Measurements from ENCODE around the gene BLOC1S6.
"Not testable (repeated sequence)": the region's sequence is repeated elsewhere in the genome, so short reads cannot be mapped to it uniquely, and the experiment has no call there.

The BLOC1S6 gene

GRCh38 chr15:45645026-45645980, 58.1 kb downstream of the BLOC1S6 start:
- no peak overlapping the region for H3K27ac Mint-ChIP-seq
- H3K4me3 Mint-ChIP-seq: peak overlapping the region; percentile 23
- no peaks in the 10 kb centered on the region for H3K9me3 Mint-ChIP-seq
- peaks cover 77% of the 10 kb centered on the region for H3K4me1 Mint-ChIP-seq
- H3K36me3 Mint-ChIP-seq: peaks cover 11% of the 10 kb centered on the region
- no peaks in the 10 kb centered on the region for H3K27me3 Mint-ChIP-seq

- Mint-ChIP-seq H3K4me1 (peaks cover 70% of the 10 kb centered on the region), H3K4me3 (no peak overlapping the region), H3K27me3 (no peaks in the 10 kb centered on the region), H3K36me3 (peaks cover 11% of the 10 kb centered on the region), H3K27ac (no peak overlapping the region), H3K9me3 (no peaks in the 10 kb centered on the region)
Observed at GRCh38 chr15:45646220-45646619, 59.0 kb downstream of the BLOC1S6 start.

- Mint-ChIP-seq H3K27me3 (no peaks in the 10 kb centered on the region), H3K4me3 (no peak overlapping the region), H3K27ac (no peak overlapping the region), H3K36me3 (peaks cover 4% of the 10 kb centered on the region), H3K9me3 (no peaks in the 10 kb centered on the region), H3K4me1 (peaks cover 61% of the 10 kb centered on the region)
Observed at GRCh38 chr15:45647828-45648227, 60.6 kb downstream of the BLOC1S6 start.

- Mint-ChIP-seq H3K36me3 (peaks cover 4% of the 10 kb centered on the region), H3K9me3 (no peaks in the 10 kb centered on the region), H3K27me3 (no peaks in the 10 kb centered on the region), H3K4me1 (peaks cover 63% of the 10 kb centered on the region), H3K4me3 (no peak overlapping the region), H3K27ac (no peak overlapping the region)
Observed at GRCh38 chr15:45648521-45649200, 61.5 kb downstream of the BLOC1S6 start.

- H3K9me3 Mint-ChIP-seq, H3K4me3 Mint-ChIP-seq, H3K27ac Mint-ChIP-seq, H3K36me3 Mint-ChIP-seq, H3K27me3 Mint-ChIP-seq: not testable (repeated sequence)
- peaks cover 61% of the 10 kb centered on the region for H3K4me1 Mint-ChIP-seq
Observed at GRCh38 chr15:45650007-45650406, 62.8 kb downstream of the BLOC1S6 start.

GRCh38 chr15:45650889-45651525, 63.8 kb downstream of the BLOC1S6 start:
- Mint-ChIP-seq H3K9me3 (no peaks in the 10 kb centered on the region), H3K4me1 (peaks cover 53% of the 10 kb centered on the region), H3K27me3 (no peaks in the 10 kb centered on the region), H3K4me3 (no peak overlapping the region), H3K27ac (no peak overlapping the region), H3K36me3 (peaks cover 6% of the 10 kb centered on the region)

- peaks cover 49% of the 10 kb centered on the region for H3K4me1 Mint-ChIP-seq
- no peaks in the 10 kb centered on the region for H3K9me3 Mint-ChIP-seq
- no peak overlapping the region for H3K4me3 Mint-ChIP-seq
- H3K36me3 Mint-ChIP-seq: peaks cover 6% of the 10 kb centered on the region
- no peaks in the 10 kb centered on the region for H3K27me3 Mint-ChIP-seq
- no peak overlapping the region for H3K27ac Mint-ChIP-seq
Observed at GRCh38 chr15:45653702-45654424, 66.7 kb downstream of the BLOC1S6 start.

- Mint-ChIP-seq H3K9me3 (no peaks in the 10 kb centered on the region), H3K4me1 (peaks cover 44% of the 10 kb centered on the region), H3K27ac (no peak overlapping the region), H3K36me3 (peaks cover 7% of the 10 kb centered on the region), H3K27me3 (no peaks in the 10 kb centered on the region), H3K4me3 (no peak overlapping the region)
Observed at GRCh38 chr15:45654749-45655148, 67.6 kb downstream of the BLOC1S6 start.

GRCh38 chr15:45657254-45657653, 70.1 kb downstream of the BLOC1S6 start:
- Mint-ChIP-seq H3K27me3 (no peaks in the 10 kb centered on the region), H3K27ac (no peak overlapping the region), H3K36me3 (peaks cover 4% of the 10 kb centered on the region), H3K4me3 (no peak overlapping the region), H3K4me1 (peaks cover 36% of the 10 kb centered on the region), H3K9me3 (no peaks in the 10 kb centered on the region)

GRCh38 chr15:45657764-45658545, 70.8 kb downstream of the BLOC1S6 start:
- Mint-ChIP-seq H3K4me1 (peaks cover 33% of the 10 kb centered on the region), H3K9me3 (no peaks in the 10 kb centered on the region), H3K4me3 (no peak overlapping the region), H3K27ac (peak overlapping the region; percentile 74), H3K27me3 (no peaks in the 10 kb centered on the region), H3K36me3 (peaks cover 4% of the 10 kb centered on the region)
